ENCODE data around the gene C2CD3.
A peak's percentile ranks its signal among the peaks of the same experiment; 100 is the strongest.

Gene C2CD3, protein sequence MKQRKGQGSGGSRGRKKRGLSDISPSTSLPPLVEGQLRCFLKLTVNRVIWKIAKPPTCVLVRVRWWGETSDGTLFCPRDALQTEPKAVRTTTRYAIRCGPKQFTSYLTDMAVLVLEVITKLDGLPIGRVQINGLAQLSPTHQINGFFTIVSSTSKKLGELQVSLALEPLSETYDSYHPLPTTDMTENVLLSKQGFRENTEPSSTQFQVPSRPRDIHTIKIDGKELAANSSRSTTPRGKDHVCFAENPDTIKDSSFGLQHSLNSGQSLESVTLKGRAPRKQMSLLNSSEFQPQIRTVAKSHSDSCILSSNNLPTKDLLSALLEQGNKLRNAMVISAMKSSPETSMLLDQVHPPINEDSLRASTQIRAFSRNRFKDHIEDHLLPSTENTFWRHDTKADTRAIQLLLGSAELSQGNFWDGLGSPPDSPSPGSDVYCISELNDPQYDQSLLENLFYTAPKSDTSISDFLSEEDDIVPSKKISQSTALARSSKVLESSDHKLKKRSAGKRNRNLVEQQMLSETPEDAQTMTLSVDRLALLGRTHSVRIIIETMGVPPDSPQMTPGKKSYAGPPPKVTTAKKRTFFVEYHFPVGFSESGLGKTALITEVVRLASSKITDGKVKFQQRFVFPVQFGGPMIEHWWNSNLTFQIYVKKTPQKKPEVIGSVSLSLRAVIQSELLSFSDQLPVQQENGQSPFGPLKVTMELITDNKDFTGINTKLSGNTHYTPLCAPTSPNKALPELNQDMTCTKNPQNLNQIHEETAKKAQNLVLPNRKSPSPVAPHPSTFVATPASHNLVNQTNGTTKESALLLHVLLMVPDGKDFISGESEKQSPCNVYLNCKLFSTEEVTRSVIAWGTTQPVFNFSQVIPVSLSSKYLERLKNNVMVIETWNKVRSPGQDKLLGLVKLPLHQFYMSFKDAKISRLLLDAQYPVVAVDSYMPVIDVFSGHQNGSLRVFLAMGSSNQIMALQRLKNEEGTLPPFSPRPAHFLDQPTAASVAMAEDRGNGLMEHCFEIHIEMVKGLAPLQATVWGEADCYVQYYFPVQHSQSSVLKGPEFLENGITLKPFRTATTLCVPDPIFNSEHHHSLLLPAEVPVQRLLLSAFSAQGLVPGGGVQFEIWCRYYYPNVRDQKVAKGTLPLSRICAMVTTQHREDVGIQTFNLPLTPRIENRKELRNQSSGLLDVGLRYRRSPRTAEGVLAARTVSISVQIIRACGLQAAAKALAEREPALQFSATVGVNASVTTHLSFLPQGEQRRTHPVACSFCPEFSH (N-terminal part only)

GRCh38 chr11:74170694-74171629 lies at the start of gene C2CD3, which contains the start of gene PPME1:
C2CD3 (minus strand) TSS chr11:74171002; CDS start chr11:74170792, 210 bp downstream.
PPME1 (plus strand) TSS chr11:74171289; CDS start chr11:74171422, 133 bp downstream.
- DNase-seq (ENCODE audit: low read depth): peak; percentile 99

- no peak for DNase-seq (ENCODE audit: low read depth)
These were observed 49.6 kb upstream of the C2CD3 start for GRCh38 chr11:74220376-74220775.

DNA sequence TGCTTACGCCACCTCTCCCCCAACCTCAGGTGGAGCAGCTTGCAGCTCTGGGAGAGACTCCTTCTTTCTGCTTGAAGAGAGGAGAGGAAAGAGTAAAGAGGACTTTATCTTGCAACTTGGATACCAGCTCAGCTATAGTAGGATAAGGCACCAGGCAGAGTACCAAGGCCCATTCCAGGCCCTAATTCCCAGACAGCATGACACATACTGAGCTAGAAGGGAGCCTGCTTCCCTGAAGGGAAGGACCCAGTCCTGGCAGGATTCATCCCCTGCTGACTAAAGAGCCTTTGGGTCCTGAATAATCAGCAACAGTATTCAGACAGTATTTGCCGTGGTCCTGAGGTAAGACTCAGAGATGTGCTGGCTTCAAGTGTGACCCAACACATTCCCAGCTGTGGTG lies 41.7 kb upstream of the C2CD3 start:
- DNase-seq (ENCODE audit: low read depth): no peak

- DNase-seq (ENCODE audit: low read depth): no peak
These were observed 37.7 kb upstream of the C2CD3 start for GRCh38 chr11:74208507-74208906.

DNA sequence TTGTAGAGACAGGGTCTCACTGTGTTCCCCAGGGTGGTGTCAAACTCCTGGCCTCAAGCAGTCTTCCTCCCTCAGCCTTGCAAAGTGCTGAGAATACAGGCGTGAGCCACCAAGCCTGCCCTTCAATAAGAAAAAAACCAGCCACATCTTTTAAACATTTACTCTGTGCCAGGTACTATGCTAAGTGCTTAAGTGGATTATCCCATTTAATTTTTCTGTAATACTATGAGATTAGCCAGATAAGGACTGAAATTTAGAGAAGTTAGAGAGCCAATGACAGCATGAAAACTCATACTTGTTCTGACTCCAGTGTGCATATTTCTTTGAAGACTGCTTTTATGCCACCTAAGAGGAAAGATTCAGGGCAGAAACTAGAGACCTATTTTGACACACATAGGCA lies 35.9 kb upstream of the C2CD3 start:
- no peak for DNase-seq (ENCODE audit: low read depth)

- DNase-seq (ENCODE audit: low read depth): no peak
These were observed 34.4 kb upstream of the C2CD3 start for GRCh38 chr11:74205181-74205580.

- no peak for DNase-seq (ENCODE audit: low read depth)
These were observed 33.9 kb upstream of the C2CD3 start for GRCh38 chr11:74204701-74205100.

DNA sequence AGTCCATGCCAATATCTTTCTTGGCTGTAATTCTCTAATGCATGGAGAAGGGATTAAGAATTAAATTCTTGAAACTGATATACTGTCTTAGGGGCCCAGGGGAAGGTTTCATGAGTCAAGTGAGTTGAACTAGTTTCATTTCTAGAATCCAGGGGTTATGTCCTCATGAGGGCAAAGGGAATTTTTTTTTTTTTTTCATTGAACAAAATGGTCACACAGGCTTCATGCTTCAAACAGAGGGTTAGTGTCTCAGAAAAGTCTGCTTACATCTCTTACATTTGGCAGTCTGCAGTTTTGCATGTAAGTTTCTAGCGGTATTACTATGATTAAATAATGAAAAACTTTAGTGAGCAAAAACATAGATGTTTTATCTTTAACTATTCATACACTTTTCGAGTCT lies 33.2 kb upstream of the C2CD3 start:
- DNase-seq (ENCODE audit: low read depth): no peak

- no peak for DNase-seq (ENCODE audit: low read depth)
These were observed 26.1 kb upstream of the C2CD3 start for GRCh38 chr11:74196781-74197486.

GRCh38 chr11:74195828-74196227 lies 25.0 kb upstream of the C2CD3 start:
- DNase-seq (ENCODE audit: low read depth): no peak

DNA sequence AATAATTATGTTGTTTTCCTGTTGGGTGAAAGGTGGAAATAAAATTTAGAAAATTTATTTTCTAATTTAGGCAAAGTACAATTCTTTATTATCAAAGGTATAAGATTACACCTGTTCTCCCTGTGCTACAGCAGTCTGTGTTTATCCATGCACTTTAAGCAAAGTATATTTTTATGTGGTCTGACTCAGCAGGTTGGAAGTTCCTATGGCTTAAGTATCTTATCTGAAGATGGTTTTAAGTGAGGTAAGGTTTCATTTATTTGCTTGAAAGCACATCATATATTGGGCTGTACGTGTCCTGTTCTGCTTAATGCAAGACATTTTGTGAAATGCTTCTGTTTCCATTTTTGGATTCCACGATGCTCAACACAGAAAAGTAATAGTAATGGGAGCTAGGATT lies 14.9 kb upstream of the C2CD3 start:
- no peak for DNase-seq (ENCODE audit: low read depth)

DNA sequence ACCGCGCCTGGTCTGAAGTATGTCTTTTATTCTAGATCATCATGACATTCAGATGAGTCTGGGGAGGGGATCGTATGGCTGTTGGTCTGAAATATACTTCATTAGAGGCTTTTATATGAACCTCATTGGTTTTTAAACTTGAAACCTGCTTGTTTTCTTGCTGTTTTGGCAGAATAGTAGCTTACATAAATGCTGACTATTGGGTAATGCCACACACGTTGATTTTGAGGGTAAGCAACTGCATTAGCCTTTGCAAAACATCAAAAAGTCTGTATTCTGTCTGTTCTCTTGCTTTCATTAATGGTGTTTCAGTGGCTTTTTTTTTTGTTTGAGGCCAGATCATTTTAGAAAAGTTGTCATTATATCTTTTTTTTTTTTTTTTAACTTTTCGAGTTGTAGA lies 14.5 kb upstream of the C2CD3 start:
- no peak for DNase-seq (ENCODE audit: low read depth)

DNA sequence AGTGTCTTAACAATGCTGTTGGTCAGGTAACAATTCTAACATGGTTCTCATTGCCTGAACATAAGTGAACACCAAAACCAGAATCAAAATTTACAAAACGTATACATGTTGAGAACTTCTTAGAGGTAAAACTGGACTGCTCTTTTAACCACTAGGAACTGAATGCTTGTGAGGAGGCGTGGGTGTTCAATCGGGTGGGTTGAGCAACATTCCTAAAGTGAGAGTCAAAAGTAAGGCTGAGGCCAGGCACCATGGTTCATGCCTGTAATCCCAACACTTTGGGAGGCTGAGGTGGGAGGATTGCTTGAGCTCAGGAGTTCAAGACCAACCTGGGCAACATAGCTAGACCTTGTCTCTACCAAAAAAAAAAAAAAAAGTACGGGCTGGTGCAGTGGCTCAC lies 11.8 kb upstream of the C2CD3 start:
- no peak for DNase-seq (ENCODE audit: low read depth)

DNA sequence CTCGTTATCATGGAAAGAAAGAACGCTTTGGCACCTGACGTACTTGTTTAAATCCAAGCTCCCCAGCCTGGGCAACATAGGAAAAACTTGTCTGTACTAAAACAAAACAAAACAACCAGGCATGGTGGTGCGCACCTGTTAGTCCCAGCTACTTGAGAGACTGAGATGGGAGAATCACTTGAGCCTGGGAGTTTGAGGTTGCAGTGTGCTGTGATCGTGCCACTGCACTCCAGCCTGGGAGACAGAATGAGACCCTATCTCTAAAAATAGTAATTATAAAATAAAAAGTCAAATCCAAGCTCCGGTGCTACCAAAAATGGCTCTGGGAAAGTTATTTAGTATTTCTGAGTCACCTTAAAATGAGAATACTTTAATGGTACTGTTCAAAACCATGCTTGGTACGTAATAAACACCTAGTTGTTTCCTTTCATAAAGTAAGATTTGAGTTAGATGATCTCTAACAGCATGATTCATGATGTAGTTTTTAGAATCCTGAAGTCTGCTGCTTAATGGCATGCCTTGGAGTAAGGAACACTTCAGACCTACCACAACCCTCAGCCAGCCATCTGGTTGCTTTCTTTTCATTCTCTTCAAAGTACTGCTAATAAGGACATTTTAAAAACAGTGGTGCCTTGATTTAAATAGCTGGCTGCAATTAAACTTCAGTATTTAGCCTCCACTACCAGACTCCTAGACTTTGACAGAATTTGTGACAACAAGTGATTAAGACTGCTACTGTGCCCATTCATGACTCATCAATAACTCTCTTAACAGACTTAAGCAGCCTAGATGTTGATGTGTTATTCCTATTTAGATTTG lies 8.6 kb upstream of the C2CD3 start:
- DNase-seq (ENCODE audit: low read depth): no peak

- no peak for DNase-seq (ENCODE audit: low read depth)
These were observed 5.1 kb upstream of the C2CD3 start for GRCh38 chr11:74175920-74176319.

DNA sequence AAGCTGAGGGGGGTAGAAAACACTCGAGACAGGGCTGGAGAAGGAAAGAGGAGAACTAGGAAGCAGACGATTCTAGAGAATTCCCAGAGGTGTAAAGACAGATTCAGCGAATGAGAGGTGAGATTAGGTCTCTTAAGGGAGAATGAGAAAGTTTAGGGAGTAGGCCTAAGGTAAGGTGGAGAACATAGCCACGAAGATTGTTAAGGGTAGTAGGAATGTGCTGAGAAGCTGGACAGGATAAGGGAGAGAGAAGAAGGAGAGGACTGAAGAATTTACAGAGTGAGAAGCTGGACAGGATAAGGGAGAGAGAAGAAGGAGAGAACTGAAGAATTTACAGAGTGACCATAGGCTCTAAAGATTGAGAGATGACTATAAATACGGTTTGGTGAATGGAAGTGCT lies 1.2 kb upstream of the C2CD3 start:
- DNase-seq (ENCODE audit: low read depth): no peak

GRCh38 chr11:74171630-74171968 lies 797 bp upstream of the C2CD3 start:
- no peak for DNase-seq (ENCODE audit: low read depth)

DNA sequence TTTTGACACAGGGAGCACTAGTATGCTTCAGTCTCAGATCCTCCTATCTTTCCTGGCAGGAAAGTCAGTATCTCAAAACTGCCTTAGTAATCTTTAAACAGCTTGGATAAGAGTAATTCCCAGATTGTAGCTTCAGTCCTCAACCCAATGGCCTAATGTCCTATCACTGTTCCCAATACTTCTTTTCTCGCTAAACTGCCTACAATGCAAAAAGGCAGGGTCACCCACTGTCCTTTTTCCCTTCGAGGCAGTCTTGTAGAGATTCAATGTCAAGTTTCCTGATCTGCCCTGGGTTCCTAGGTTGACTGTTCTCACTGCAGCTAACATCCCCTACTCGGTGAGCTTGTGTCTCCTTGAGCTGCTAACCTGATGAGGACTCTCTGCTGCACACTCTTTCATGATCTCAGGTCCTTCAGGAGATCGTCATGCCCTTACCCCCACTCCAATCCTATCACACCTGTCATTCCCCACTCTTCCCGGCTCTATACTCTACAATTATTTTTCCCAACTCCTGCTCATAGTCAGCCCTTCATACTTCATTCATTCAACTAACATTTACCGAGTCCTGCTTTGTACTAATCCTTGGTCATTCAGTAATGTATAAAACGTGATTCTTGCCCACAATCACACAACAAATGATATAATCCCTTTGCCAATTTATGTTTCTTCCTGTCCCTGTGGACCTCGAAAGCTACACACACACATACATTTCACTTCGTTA lies 904 bp downstream of the C2CD3 start:
- DNase-seq (ENCODE audit: low read depth): no peak

DNA sequence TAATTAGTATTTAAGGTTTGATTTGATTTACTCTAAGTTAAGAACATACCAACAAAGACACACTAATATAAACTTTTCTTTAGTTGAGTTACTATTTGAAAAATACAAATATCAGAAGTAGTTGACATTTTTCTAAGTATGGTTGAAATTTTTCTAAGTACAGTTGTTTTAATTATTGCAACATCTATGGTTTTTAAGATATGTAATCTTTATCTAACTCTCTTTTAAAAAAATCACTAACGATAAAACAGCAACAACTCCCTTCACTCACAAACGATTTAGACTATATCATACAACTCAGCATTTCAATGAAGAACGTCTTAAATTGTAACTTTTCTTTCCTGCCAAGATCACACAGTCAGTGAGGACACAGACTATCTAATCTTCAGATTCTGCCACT lies 2.0 kb downstream of the C2CD3 start:
- no peak for DNase-seq (ENCODE audit: low read depth)

Measured in HS-27A (cell line).